Uterus (tissue), 2 donors: ENCODE data around the gene SMIM3.

Experiments used
- POLR2A ChIP-seq, 2 donors: fragments of 450-650 bp; IDR thresholded peaks; one replicate each; pipeline ENCODE4 v1.6.1; 2016; ENCODE audit warnings: antibody characterized with exemption in 2 of 2, mild to moderate bottlenecking in 1 of 2, moderate library complexity in 1 of 2
- TF ChIP-seq, protein P1 (sequence below), 4 experiments: fragments of 200-600 bp in 2 of 4; fragments of 450-650 bp in 2 of 4; sonication (generic) in 2 of 4; IDR thresholded peaks; one replicate each; pipeline ENCODE4 v1.5.1; 2016 to 2019; ENCODE audit warnings: antibody characterized with exemption in 4 of 4, mild to moderate bottlenecking in 2 of 4, moderate library complexity in 1 of 4

GRCh38 chr5:150836703-150837102 is 58.1 kb downstream of the SMIM3 start:
- TF ChIP-seq, protein P1, sequence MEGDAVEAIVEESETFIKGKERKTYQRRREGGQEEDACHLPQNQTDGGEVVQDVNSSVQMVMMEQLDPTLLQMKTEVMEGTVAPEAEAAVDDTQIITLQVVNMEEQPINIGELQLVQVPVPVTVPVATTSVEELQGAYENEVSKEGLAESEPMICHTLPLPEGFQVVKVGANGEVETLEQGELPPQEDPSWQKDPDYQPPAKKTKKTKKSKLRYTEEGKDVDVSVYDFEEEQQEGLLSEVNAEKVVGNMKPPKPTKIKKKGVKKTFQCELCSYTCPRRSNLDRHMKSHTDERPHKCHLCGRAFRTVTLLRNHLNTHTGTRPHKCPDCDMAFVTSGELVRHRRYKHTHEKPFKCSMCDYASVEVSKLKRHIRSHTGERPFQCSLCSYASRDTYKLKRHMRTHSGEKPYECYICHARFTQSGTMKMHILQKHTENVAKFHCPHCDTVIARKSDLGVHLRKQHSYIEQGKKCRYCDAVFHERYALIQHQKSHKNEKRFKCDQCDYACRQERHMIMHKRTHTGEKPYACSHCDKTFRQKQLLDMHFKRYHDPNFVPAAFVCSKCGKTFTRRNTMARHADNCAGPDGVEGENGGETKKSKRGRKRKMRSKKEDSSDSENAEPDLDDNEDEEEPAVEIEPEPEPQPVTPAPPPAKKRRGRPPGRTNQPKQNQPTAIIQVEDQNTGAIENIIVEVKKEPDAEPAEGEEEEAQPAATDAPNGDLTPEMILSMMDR (IDR thresholded peaks at IDR 0.05): no peak
- TF ChIP-seq POLR2A (IDR thresholded peaks at IDR 0.05): no peak
